A204.1 (cell line): ENCODE data around the gene HRAS.
"Not testable (repeated sequence)": the region's sequence is repeated elsewhere in the genome, so short reads cannot be mapped to it uniquely, and the experiment has no call there.

Experiments used
- FAIRE-seq: peaks from 2 replicates; lab custom pipeline; 2012; peaks lifted over from hg19 to GRCh38; lab: Jason Lieb, UNC

HRAS gene

DNA sequence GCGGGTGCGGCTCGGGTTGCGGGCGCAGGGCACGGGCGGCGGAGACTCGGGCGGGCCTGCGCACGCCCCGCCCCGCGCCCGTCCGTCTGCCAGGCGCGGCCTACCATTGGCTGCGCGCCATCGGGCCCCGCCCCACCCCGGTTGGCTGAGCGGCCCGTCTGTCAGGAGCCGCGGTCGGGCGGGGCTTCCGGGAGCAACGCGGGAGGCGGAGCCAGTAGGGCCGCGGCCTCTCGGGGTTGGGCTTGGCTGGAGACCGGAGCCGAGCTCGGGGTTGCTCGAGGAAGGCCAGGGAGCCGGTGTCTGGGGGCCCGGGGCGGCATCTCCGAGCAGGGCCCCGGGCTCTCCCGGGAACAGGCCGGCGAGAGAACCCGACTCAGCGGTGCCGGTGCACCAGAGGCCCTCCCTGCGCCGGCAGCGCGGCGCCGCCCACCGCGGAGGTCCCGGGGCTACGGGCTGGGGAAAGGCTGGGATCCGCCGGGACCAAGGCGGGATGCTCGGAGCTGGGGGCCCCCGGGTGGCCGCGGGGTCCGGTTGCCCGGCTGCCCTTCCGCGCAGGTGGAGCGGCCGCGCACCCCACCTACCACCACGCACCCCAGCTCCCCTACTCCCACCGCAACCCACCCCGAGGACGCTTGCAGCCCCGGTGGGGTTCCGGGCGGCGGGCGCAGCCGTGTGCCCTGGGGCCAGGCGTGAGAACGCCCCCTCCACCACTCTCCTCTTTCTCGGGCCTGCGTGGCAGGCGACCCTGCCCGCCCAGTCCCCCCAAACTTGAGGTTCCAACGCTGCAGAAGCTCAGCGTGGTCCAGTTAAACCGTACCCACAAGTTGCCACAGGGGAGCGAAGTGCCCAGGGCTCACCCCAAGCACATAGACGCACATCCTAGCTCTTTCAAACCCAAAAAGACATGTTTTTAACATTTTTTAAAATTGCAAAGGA, at the start of gene HRAS:
HRAS (minus strand) TSS at position 58 of the 936 bp plus-strand sequence.
- FAIRE-seq = no peak

- FAIRE-seq = no peak
Observed at GRCh38 chr11:584287-584686, 48.9 kb upstream of the HRAS start.

DNA sequence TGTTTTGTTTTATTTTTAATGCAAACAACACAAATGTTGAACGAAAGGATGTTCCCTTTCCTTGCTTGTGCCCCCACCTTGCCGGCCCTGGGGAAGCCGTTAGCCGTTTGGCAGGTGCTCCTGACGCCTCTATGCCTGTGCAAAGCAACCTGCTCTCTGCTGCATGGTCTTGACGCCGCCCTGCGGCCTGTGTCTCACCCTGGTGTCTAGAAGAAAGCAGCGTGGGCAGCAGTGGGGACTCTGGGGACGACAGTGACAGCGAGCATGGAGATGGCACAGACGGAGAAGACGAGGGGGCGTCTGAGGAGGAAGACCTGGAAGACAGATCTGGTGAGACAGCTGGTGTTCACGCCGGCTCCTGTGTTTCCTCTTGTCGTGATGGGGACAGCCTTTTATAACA, 46.4 kb upstream of the HRAS start:
- no peak for FAIRE-seq

GRCh38 chr11:581342-581741, 46.0 kb upstream of the HRAS start:
- FAIRE-seq = no peak

DNA sequence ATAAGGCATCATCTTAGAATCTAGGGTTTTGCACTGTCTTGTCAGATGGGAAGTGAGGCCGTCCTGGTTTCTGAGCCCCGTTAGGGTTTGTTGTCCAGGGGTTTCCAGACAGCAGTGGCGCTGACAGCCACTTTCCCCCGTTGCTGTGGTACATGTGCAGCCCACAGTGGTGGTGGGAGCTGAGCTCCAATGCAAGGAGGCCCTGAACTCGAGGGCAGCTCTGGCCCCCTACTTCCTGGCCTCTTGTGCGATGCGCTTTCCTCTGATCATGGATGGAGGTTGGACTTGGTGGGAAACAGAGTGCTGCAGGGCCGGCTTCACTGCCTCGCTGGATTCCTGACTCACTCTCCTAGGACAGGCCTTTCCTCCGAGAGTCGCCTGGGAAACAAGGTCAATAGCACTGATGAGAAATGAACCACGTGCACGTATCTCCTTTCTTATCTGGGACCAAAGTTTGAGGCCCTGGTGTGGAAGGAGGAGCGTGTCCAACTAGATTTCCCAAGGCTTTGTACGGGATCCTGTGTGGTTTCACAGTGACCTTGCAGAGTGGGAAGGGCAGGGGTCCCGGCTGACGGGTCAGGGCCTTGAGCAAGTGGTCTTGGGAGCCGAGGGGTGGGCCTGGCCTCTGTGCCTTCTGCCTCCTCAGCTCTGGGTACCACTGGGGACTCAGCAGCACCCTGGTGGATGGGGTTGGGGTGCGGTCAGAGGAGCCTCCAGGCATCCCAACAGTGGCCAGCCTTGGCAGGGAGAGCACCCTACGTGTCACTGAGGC, 44.6 kb upstream of the HRAS start:
- no peak for FAIRE-seq

GRCh38 chr11:578276-579035, 43.1 kb upstream of the HRAS start:
- no peak for FAIRE-seq

DNA sequence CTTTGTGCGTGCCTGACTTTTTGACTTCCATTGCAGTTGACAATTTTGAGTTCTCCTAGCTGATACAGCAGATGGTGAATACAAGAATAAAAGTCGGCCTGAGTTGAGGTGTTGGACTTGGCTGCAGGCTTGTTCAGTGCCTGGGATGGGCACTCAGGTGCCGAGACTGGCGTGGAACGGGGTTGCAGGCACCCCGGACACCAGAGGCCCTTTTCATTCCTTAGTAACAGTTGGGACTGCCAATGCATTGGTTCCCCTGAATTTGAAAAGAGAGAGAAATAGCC, 42.2 kb upstream of the HRAS start:
- FAIRE-seq = no peak

DNA sequence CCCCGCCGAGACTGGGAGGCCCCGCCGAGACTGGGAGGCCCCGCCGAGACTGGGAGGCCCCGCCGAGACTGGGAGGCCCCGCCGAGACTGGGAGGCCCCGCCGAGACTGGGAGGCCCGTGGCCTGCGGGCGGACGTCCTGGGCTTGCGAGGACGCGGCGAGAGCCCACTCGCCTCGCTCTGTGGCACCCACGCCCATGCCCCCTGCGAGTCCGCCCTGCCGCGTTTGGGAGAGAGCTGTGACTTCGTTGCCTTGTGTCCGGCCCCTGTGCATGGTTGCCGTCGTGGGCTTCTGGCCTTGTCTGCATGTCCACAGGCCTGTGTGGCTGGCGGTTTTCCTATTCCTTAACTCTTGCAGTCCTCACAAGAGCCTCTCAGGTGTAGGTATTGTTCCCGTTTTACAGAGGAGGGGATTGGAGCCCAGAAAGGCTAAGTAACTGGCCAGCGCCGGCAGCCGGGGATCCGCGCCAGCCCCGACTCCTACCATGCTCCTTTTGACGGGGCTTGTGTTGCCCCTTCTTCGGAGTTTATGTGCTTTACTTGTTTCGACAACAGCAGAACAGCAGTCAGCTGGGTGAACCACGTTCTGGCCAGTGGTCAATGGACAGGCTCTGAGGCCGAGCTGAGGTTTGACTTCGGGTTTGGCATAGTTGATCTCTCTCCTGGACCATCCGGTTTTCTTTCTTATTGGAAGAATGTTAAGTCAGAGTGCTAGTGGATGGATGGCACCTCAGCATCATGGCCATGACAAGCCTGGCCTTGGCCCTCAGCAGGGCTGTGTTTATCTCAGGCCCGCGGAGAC, 41.6 kb upstream of the HRAS start:
- FAIRE-seq = no peak

DNA sequence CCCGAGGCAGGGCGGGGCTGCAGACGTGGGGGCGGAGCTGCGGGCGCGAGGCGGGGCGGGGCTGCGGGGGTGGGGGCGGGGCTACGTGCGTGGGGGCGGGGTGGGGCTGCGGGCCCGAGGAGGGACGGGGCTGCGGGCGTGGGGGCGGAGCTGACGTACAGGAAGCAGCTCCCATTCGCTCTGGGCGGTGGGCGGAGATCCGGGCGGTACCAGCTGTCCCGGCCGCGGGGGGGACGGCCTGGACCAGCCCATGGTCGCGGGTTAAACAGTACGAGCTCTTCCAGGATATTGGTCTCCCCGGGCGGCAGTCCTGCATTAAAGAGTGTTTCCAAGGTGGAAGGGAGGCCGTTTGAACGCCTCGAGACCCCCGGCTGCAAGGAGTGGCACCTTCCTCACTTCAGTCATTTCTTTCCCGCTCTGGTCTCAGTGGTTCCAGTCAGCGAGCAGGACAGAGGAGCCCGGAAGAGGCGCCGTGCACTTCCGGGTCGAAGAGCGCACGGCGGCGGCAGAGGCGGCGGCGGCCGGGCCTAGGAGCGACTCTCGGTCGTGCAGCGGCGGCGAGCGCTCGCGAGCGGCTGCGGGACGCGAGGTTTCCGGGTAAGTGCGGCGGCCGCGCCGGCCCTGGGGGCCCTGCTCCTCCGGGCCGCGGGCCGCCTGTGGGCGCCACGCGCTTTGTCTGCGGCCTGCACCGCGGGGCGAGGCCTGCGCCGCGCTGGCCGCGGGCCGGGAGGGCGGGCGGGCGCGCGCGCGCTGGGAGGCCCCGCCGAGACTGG, 40.8 kb upstream of the HRAS start, which contains the start of gene PHRF1:
PHRF1 (plus strand) TSS at position 475 of the 773 bp plus-strand sequence. CDS start 5,043 bp downstream, outside the sequence.
- FAIRE-seq = no peak

- no peak for FAIRE-seq
Observed at GRCh38 chr11:575313-575995, 40.1 kb upstream of the HRAS start.

- no peak for FAIRE-seq
Observed at GRCh38 chr11:574632-575312, 39.4 kb upstream of the HRAS start.

GRCh38 chr11:574031-574570, 38.7 kb upstream of the HRAS start:
- not testable (repeated sequence) for FAIRE-seq

DNA sequence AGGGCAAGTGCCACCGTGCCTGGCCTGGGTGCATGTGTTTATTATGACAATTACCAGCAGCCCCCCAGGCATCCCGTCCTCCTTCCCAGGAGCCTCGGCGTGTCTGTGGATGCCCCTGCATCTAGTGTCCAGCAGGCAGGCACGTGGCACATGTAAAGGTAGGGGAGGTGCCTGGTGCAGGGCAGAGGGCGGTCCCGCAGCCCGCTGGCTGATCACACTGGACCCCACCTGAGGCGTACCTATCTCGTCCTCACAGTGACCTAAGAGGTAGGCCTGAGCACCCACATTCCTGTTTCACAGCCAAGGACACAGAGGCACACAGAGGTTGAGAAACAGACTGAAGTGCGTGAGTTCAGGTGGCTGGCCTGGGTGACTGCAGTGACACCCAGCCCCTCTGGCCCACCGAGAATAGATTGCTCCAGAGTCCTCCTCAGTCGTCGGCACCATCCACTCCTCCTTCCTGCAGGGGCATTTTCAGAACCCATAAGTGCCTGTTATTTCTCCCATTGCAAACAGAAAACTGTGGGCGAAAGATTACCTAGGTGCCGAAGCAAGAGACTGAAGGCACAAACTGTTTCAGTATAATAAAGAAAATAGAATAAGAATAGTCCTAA, 37.9 kb upstream of the HRAS start:
- FAIRE-seq = no peak

GRCh38 chr11:571802-572185, 36.4 kb upstream of the HRAS start:
- no peak for FAIRE-seq

DNA sequence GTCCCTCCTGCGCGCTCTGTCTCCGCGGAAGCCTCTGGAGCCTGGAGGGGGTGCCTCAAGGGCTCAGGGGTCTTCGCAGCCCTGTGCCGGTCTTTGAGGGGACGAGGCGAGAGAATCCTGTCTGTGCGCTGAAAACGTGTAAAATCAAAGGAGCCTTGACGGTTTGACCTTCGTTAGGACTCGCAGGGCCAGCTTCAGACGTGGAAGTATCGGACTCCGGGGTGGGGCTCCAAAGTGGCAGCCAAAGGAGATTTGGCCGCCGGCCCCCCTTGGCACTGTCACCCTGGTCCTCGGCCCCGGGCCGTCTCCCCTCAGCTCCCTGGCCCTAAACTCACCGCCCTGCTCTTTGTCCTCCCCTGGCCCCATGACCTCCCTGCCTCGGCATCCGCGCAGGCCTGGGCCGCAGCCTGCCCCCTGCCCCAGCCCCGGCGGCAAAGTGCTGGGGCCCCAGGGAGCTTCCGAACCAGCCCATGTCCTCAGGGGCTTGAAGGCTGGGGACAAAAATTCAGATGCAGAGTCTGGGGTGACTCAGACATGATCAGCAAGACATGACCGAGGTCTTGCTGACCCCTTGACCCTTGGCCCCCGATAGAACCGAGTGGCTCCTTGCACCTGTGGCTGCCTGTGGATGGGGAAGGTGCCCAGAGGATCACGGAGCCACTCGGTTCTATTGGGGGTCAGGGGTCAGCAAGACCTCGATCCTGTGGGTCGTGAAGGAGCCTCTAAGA, 33.9 kb upstream of the HRAS start:
- FAIRE-seq = no peak

DNA sequence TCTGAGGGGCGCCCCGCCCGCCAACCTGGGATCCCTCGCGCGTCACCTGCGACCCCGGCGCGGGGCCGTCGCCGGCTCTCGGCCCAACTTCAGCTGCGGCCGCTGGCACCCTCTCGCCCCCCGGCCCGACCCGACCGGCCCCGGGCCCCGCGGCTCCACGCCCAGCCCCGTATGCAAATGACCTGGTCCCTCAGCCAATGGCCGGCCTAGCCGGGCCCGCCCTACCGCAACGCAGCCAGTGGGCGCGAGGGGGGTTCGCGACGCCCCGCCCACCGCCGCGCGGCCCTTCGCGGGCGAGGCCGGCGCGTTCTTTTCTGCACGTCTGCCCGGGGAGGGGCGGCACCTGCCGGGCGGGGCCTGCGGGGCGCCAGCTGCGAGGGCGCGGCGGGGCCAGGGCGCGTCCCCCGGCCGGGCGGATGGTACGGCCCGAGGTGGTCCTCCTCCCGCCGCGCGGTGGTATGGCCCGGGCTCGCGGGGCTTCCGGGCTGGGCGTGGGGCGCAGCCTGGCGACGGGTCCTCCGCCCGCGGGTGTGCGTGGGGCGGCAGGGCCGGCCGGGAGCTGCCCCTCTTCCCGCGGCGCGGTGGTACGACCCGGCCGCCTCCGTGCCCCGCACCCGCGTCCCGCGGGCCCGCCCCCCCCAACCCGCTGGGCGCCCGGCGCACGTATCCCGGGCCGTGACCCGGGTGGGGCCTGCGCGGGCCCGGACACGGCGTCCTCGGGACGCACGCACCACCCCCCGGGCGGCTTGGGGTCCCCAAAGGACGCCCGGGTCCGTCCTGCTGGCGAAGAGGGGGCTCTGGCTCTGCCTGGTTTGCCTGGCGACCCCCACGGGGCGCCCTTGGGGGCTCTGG, 33.2 kb upstream of the HRAS start:
- no peak for FAIRE-seq

DNA sequence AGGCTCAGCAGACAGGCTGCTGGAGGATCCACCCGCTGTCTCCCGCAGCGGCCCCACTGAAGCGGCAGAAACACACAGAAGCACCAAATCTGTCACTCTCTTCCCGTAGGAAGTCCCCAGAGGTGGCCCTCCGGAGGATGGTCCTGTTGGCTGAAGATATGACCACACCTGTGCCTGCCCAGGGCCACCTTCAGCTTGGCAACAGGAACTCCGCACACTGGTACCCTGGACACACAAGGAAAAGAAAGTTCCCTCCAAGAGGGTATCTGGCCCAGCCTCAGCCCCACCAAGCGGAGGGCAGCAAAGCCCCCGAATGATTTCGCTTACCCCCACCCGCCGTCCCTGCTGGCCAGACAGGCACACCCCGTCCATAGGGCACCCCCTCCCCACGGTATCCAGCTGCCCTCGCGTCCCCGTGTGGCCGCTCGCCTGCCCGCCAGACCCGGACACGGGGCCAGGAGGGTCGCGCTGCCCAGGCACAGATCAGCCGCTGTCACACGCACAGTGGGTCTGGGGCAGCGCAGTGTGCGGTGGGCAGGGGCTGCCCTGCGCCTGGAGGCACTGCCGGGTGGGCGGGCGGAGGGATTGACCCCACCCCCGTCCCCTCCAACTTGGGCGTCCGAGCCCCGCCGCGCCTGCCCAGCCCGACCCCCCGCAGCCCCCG, 32.4 kb upstream of the HRAS start:
- no peak for FAIRE-seq
